HK-2 (cell line): ENCODE measurements around the gene TBC1D16.
A peak's percentile ranks its signal among the peaks of the same experiment; 100 is the strongest.

Experiments
- DNase-seq: peaks from one replicate; pipeline ENCODE4 v3.0.0-alpha.2; 2018; ENCODE audit not compliant: unreplicated experiment

The TBC1D16 gene

GRCh38 chr17:79951361-79952264 is 84.1 kb downstream of the TBC1D16 start:
- no peak for DNase-seq

- no peak for DNase-seq
Observed at GRCh38 chr17:79950751-79951150, 84.9 kb downstream of the TBC1D16 start.

- no peak for DNase-seq
Observed at GRCh38 chr17:79950306-79950705, 85.4 kb downstream of the TBC1D16 start.

- no peak for DNase-seq
Observed at GRCh38 chr17:79949656-79950209, 85.9 kb downstream of the TBC1D16 start.

GRCh38 chr17:79948945-79949655 is 86.6 kb downstream of the TBC1D16 start:
- no peak for DNase-seq

GRCh38 chr17:79948406-79948944 is 87.2 kb downstream of the TBC1D16 start:
- no peak for DNase-seq

GRCh38 chr17:79947351-79948031 is 88.2 kb downstream of the TBC1D16 start:
- DNase-seq: no peak

- no peak for DNase-seq
Observed at GRCh38 chr17:79946352-79947231, 89.1 kb downstream of the TBC1D16 start.

- DNase-seq: no peak
Observed at GRCh38 chr17:79945591-79946255, 89.9 kb downstream of the TBC1D16 start.

GRCh38 chr17:79944821-79945391 is 90.8 kb downstream of the TBC1D16 start:
- DNase-seq: no peak

- no peak for DNase-seq
Observed at GRCh38 chr17:79944251-79944812, 91.3 kb downstream of the TBC1D16 start.

- no peak for DNase-seq
Observed at GRCh38 chr17:79943347-79944241, 92.1 kb downstream of the TBC1D16 start.

- peak; percentile 48 for DNase-seq
Observed at GRCh38 chr17:79942591-79943346, 92.9 kb downstream of the TBC1D16 start.

- DNase-seq: no peak
Observed at GRCh38 chr17:79942011-79942405, 93.7 kb downstream of the TBC1D16 start.

- DNase-seq: no peak
Observed at GRCh38 chr17:79941088-79942010, 94.3 kb downstream of the TBC1D16 start.

GRCh38 chr17:79940459-79941087 is 95.1 kb downstream of the TBC1D16 start:
- DNase-seq: no peak
